PC-9 (cell line): ENCODE data around the gene FBH1.

Experiments
- EZH2 ChIP-seq: fragments of 200-600 bp; sonication (generic); IDR thresholded peaks from 2 replicates; pipeline ENCODE4 v1.8.0; 2017; ENCODE audit warnings: antibody characterized with exemption, low read depth
- TF ChIP-seq, protein P1 (sequence below): fragments of 200-600 bp; sonication (generic); conservative IDR thresholded peaks from 2 replicates; pipeline ENCODE4 v1.6.1; 2017; ENCODE audit warnings: mixed run types, antibody characterized with exemption, mild to moderate bottlenecking, moderate library complexity

DNA sequence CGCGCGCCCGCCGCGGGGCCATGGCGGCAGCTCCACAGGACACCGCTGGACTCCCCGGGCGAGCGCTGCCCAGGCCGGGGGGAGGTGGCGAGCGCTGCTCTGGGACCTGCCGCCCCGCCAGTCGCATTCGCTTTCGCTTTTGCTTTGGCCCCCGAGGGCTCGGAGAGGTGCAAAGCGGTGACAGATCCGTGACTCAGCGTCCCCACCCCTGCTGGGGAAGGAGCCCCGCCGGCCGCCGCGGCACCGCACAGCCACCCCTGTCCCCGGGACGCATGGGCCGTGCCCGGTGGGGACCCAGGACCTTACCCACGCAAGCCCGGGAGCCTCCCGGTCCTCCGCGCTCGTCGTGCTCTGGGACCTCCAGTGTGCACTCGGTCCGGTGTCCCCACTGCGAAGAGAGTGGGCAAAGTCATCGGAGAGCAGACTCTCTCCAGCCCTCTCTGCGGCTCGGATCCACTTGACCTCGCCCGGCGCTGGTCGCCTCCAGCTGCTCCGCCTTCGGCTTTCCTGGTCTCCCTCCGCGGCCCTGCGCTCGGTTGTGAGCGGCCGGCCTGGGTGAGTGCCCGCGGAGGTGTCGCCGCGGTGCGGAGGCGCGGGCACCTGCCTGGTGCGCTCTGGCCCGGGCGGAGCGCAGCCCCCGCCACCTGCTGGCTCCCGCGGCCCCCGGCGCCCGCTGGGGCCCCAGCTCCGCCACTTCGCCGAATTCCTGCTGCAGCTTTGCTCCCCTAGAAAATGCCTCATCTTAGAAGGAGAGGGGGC lies 87.6 kb downstream of the FBH1 start, which contains the start of gene IL15RA:
- no peak for TF ChIP-seq EZH2
- TF ChIP-seq, protein P1, sequence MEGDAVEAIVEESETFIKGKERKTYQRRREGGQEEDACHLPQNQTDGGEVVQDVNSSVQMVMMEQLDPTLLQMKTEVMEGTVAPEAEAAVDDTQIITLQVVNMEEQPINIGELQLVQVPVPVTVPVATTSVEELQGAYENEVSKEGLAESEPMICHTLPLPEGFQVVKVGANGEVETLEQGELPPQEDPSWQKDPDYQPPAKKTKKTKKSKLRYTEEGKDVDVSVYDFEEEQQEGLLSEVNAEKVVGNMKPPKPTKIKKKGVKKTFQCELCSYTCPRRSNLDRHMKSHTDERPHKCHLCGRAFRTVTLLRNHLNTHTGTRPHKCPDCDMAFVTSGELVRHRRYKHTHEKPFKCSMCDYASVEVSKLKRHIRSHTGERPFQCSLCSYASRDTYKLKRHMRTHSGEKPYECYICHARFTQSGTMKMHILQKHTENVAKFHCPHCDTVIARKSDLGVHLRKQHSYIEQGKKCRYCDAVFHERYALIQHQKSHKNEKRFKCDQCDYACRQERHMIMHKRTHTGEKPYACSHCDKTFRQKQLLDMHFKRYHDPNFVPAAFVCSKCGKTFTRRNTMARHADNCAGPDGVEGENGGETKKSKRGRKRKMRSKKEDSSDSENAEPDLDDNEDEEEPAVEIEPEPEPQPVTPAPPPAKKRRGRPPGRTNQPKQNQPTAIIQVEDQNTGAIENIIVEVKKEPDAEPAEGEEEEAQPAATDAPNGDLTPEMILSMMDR, result no peak
